ENCODE measurements around the gene WFDC12. TPM values are rescaled to one million over a fixed set of nuclear protein-coding genes. Genes with fewer than 3 reads are reported as not detected.

The WFDC12 gene
- total RNA-seq, 6 experiments from 2014 or later = not detected

DNA sequence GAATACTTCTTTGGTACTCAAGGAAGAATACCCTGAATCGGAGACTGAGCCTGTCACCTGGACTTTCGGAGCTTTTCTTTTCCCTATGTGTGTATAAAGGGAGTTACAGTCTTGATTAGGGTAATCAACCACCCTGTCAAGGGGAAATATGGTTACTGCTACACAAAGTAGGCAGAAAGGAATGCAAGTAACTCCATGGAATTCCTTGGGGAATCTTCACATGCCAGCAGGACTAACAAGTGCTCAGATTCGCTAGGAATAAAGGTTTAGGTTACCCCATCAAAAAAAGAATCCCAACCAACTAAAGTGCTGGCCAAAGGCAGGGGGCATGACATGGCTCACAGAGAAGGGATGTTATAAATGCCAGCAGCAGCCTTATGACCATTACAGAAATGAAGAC is 33.8 kb downstream of the WFDC12 start:
- Mint-ChIP-seq H3K27ac (no peak overlapping the region; the same call in 1 of the 2 replicates), H3K27me3 (ENCODE audit: insufficient read depth) (peaks cover 2% of the 10 kb centered on the region), H3K4me1 (ENCODE audit: low read depth) (peaks cover 88% of the 10 kb centered on the region), H3K4me3 (no peak overlapping the region), H3K9me3 (no peaks in the 10 kb centered on the region), H3K36me3 (ENCODE audit: low read depth) (peaks cover 25% of the 10 kb centered on the region)
- TF ChIP-seq CTCF (IDR thresholded peaks at IDR 0.05) = no peak
- DNase-seq = no peak

GRCh38 chr20:45088247-45088646 is 36.0 kb downstream of the WFDC12 start:
- Mint-ChIP-seq H3K27ac (peak overlapping the region; percentile 91), H3K4me3 (peak overlapping the region; percentile 63), H3K4me1 (ENCODE audit: low read depth) (peaks cover 69% of the 10 kb centered on the region), H3K9me3 (no peaks in the 10 kb centered on the region), H3K36me3 (ENCODE audit: low read depth) (peaks cover 37% of the 10 kb centered on the region), H3K27me3 (ENCODE audit: insufficient read depth) (no peaks in the 10 kb centered on the region)
- peak; percentile 96 for DNase-seq
- TF ChIP-seq CTCF (IDR thresholded peaks at IDR 0.05) = no peak

DNA sequence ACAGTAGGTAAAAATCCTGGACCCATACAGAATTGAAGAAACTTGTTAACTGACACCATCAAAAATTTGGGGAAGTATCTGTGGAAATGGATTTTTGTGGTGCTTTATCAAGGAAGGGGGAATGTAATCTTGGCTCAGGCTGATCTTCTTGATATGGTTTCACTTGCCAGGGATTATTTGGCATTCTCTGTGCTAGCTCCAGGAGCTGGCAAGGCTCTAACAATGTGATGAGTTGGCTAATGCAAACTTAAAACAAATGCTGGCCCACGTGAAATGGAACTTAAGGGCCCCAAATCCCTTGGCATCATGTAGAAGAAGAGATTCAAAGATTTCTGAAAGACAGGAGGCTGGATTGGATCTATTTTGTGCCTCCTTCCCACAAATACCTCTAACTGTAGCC is 36.5 kb downstream of the WFDC12 start:
- Mint-ChIP-seq H3K27ac (peak overlapping the region; percentile 91), H3K36me3 (ENCODE audit: low read depth) (peaks cover 41% of the 10 kb centered on the region), H3K9me3 (no peaks in the 10 kb centered on the region), H3K27me3 (ENCODE audit: insufficient read depth) (no peaks in the 10 kb centered on the region), H3K4me1 (ENCODE audit: low read depth) (peaks cover 65% of the 10 kb centered on the region), H3K4me3 (peak overlapping the region; percentile 63)
- TF ChIP-seq CTCF (IDR thresholded peaks at IDR 0.05) = no peak
- peak; percentile 38 for DNase-seq

DNA sequence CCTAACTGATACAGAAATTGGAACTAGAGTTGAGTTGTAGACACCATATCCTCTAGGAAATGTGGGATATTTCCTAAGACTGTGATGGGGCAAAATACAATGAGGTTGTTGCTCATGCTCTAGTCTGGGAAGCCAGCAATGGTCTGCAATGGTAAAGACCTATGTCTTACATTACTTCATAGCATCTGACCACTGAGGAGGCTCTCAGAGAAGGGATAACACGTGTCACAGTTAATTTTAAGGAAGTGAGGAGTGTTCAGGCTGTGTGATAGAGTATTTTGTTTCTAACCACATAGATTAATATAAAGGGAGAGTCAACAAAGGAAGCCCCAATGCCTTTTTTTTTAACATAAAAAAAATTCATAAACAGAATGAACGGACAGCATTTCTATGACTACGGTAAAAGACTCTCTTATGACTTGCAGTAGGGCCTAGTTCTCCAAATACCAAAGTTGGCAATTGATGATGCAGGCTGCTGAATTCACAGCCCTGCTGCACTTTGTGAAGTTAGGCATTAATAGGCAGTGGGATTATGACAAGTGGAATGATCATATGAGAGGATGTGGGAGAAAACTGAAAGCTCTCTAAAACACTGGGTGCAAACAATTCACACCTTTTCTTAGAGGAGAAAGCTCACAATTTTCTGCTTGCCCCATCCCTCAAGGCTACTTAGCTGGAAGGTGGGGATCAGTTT is 37.0 kb downstream of the WFDC12 start:
- peak overlapping the region; percentile 63 for H3K4me3 Mint-ChIP-seq

GRCh38 chr20:45085867-45086266 is 38.4 kb downstream of the WFDC12 start:
- Mint-ChIP-seq H3K9me3 (no peaks in the 10 kb centered on the region), H3K27ac (no peak overlapping the region), H3K36me3 (ENCODE audit: low read depth) (peaks cover 44% of the 10 kb centered on the region), H3K27me3 (ENCODE audit: insufficient read depth) (no peaks in the 10 kb centered on the region), H3K4me3 (no peak overlapping the region), H3K4me1 (ENCODE audit: low read depth) (peaks cover 65% of the 10 kb centered on the region)
- no peak for DNase-seq
- peak; percentile 13; the same call in 1 of the 2 replicates for TF ChIP-seq CTCF (IDR thresholded peaks at IDR 0.05)

More for the DNA sequence above, 37.0 kb downstream of the WFDC12 start:
- H3K27ac Mint-ChIP-seq = peak overlapping the region; percentile 91
- no peaks in the 10 kb centered on the region for H3K27me3 Mint-ChIP-seq (ENCODE audit: insufficient read depth)
- DNase-seq = no peak
- TF ChIP-seq CTCF (IDR thresholded peaks at IDR 0.05) = no peak
- peaks cover 64% of the 10 kb centered on the region for H3K4me1 Mint-ChIP-seq (ENCODE audit: low read depth)
- peaks cover 45% of the 10 kb centered on the region for H3K36me3 Mint-ChIP-seq (ENCODE audit: low read depth)
- no peaks in the 10 kb centered on the region for H3K9me3 Mint-ChIP-seq
